HG02970 (cell line): Measurements from ENCODE around the gene PGA3.
"Not testable (repeated sequence)": the region's sequence is repeated elsewhere in the genome, so short reads cannot be mapped to it uniquely, and the experiment has no call there.

Experiments used
- ATAC-seq: cut with Tn5 transposase; IDR thresholded peaks from one replicate; pipeline ENCODE4 v1.9.1; 2021; ENCODE audit warnings: mild to moderate bottlenecking, moderate library complexity, moderate number of reproducible peaks; ENCODE audit not compliant: unreplicated experiment, low FRiP score

Gene PGA3

DNA sequence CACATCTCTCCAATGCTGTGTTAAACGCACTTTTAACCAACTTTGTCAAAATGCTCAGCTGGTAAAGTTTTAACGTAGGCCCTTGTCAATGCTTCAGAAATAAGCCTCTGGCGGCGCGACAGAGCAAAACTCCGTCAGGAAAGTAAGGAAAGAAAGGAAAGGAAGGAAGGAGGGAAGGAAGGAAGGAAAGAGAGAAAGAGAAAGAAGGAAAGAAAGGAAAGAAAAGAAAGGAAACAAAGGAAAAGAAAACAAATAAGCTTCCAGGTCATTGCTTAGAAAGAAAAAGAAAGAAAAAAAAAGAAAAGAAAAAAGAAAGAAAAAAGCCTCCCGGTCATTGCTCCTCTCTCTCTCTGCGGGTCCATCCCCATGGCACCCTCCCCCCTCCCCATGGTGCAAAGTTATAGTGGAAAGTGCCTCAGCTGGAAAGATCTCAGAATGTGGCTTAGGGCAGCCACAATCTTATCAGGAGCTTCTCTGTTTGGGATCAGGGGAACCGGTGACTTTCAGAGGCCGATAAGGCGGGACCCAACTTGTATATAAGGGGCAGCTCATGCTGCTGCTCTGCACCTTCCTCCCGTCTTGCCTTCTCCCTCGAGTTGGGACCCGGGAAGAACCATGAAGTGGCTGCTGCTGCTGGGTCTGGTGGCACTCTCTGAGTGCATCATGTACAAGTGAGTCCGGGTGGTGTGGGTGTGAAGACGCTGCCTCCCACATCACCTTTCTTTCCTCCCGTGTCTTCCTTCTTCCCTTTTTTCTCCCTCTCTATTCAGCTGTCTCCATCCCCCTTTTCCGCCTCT is at the start of gene PGA3:
Gene PGA3 (plus strand): TSS at position 566 of the 797 bp plus-strand sequence. CDS start 50 bp downstream, at position 616.
- not testable (repeated sequence) for ATAC-seq

DNA sequence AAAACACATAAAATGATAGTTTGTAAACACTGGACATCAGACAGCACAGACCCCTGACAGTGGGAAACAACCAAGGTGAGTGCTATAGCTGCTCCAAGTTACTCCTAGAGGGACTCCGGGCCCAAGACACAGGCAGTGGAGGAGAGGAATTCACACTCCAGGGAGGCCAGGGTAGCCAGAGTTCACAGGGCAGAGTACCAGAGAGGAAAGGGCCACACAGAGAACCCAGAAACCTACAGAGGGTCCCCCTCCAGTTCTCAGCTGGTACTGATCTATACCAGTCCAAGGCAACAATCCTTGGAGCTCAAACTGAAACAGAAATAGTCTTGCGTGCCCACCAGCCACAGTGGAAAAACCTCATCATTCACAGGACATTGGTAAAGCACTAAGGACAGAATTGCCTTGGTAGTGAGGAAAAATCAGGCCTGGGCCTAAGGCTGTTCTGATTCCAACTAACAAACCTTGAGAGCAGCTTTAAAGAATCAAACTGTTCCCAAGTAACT is 49.7 kb upstream of the PGA3 start:
- no peak for ATAC-seq

DNA sequence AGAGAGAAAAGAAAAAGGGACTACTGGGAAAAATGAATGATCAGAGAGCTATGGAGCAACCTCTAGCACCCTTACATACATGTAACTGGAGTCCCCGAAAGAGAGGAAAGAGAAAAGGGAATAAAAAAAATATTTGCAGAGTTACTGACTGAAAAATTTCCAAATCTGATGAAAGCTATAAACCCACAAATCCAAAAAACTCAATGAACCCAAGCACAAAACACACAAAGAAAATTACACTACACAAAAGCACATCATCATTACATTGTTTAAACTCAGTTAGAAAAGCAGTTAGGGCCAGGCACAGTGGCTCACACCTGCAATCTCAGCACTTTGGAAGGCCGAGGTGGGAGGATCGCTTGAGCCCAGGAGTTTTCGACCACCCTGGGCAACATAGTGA is 48.8 kb upstream of the PGA3 start:
- no peak for ATAC-seq

DNA sequence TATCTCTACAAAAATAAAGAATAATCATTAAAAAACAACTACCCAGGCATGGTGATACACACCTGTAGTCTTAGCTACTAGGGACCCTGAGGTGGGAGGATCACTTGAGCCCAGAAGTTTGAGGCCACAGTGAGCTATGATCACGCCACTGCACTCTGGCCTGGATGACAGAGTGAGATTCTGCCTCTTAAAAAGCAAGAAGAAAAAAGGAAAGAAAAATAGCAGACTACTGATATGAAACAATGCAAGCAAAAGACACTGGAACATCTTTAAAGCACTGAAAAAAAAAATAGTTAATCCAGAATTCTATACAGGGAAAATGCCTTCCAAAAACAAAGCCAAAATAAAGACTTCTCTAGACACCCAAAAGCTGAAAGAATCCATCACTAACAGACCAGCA is 48.0 kb upstream of the PGA3 start:
- no peak for ATAC-seq

DNA sequence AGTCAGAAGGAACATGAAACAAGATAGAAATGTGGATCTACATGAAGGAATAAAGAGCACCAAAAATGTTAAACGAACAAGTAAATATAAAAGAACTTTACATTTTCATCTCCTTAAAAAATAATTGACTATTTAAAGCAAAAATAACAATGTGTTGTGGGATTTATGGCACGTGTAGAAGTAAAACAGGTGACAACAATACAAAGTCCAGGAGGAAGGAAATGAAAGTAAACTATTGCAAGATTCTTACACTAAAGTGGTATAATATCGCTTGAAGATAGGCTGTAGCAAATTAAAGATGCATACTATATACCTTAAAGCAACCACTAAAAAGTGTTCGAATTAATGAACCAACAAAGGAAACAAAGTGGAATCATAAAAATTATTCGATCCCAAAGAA is 47.6 kb upstream of the PGA3 start:
- ATAC-seq: no peak

DNA sequence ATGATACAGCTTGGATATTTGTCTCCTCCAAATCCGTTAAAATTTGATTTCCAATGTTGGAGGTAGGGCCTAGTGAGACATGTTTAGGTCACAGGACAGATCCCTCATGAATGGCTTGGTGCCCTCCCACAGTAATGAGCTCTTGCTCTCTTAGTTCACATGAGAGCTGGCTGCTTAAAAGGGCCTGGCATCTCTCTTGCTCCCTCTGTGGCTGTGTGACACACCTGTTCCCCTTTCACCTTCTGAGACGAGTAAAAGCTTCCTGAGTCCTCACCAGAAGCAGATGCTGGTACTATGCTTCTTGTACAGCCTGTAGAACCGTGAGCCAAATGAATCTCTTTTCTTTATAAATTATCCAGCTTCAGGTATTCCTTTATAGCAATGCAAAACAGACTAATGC is 45.6 kb upstream of the PGA3 start:
- ATAC-seq: no peak

DNA sequence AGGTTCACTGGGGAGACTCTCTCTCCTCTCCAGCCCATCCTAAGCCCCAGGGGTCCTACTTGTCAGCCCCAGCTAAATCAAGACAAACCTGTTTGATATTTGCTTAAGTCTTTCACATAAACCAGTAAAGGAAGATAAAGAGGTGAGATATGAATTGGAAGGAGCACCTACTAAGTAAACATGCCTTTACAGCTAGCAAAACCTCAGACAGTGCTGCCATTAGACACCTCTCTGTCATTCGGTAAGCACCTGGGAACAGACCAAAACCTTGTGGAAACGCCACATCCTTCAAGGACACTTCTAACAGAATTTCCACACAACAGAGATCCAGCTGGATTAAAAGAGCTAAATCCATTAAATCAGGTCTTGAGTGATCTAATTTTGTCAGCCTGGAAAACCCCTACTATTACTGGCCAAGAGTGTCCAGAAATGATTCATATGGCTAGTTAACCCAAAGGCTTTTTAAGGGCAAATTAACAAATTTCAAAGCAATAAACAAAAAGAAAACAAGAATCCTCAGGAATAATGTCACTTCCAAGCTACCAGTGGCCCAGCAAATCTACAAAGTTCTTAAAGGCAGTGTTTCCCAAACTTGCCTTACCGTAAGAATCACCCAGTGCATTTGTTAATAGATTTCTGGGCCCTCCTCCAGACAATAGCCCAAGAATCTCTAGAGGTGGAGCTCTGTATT is 44.5 kb upstream of the PGA3 start:
- ATAC-seq: no peak

DNA sequence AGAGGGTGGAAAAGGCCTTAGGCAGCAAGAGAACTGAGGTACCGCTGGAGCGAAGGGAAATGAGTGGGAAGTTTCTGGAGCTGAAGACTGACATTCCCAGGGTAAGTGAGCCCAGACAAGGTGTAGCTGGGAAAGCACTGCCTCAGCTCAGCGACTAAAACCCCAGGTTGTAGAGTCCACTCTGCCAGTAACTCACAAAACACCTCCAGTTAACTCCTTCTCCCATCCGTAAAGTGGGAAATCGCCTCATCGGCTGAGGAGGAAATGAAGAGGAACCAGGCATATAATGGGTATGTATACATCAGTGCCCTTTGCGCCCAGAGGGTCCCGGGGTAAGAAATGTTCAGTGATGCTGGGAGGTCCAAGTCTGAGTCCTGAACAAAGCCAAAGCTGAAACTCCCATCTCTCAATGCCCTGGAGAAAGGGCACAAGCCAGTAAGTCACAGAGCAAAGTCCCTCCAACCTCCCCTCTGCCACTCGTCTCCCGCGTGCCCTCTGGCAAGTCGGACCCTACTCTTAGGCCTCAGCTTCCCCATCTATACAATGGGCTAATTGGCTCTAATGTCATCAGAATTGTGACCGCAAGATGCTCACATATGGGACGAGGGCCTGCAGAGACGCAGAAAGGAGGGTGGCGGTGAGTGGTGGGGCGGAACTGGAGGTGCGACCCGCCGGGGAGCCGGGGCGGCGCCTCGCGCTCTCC is 42.7 kb upstream of the PGA3 start:
- ATAC-seq: no peak

DNA sequence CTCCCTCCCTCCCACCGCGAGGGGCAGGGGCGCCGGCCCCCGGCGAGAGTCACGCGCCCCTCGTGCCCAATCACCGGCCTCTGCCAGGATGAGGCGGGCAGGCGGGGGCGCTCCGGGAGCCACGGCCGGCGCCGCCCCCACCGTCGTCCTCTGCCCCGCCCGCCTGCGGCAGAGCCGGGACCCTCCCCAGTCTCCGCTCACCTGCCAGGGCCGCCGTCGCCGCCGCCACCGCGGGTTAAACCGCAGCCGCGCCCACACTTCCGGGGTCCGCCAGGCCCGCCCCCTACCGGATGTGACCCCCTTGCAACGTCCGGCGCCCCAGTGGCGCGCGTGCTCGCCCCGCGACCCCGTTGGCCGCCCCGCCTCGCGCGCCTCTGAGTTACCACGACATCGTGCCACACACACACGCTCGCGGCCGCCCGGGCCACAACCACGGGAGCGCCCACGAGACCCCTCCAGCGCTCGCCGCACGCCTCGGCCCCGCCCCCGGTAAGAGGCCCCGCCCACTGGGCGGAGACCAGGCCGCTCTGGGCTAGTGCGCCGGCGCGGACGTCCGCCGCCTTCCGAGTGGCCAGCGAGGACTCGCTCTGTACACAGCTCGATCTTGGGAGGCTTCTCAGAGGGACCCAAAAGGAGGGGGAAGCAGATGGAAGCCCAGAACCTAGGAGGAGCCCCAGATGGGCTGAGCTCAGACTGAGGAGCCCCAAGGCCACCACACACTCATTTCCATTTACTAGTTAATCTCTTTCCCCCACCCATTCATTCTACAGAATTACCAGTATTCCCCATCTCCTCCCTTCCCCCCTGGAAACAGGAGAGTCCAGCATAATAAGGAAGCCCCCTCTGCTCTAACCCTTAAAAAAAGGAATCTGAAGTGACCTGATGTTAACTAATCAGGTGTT is 41.9 kb upstream of the PGA3 start, which contains the start of gene VPS37C:
Gene VPS37C (minus strand): TSS at position 237 of the 902 bp plus-strand sequence. CDS start 22,597 bp downstream, outside the sequence.
- peak; percentile 79 for ATAC-seq

DNA sequence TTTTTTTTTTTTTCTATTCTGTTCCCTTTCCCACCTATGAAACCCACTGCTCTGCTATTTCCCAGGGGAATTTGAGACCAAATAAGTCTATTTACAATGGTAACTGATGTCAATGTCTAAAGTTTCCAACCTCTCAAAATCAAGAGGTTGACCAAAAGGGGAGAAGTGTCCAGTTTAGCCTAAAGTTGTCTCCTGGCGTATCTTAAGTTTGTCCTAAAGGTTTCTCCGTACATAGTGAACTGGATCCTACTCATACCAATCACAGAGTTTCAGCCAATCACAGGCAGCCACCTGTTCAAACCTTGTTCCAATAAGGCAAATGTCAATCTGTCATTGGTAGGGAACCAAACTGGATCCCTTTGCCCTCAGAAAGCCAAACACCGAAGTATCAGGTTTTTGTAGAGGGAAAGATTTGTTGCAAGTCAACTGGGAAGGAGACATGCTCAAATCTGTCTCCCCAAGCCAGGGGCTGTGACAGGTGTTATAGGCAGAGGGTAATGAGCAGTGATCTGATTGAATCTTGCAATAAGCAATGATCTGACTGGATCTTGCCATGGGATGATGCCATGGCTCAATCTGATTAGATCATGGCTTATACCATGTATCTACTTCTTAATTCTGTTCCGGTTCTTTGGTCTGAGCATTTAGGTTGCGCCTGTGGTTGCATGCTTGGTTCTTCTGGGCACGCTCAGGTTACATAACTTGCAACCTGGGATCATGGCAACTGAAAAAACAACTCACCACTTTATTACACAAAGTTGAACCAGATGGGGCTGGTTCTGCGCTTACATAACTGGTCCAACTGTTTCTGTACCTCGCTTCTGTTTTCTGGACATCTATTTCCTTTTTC is 41.0 kb upstream of the PGA3 start:
- ATAC-seq: no peak

DNA sequence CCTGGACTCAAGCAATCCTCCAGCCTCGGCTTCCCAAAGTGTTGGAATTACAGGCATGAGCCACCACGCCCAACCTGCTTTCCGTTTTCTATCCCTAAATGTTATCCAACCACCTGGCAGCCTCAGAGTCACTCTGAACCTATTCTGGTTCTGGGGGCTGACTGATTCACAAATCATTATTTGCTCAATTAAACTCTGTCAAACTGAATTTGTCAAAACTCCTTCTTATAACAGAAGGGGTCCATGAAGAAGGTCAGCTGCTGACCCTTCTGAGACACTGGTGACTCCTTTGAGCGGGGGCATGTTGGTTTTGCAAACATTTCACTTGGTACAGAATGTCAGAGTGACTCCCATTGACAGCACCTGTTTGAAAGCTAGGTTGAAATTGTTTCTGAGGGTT is 40.3 kb upstream of the PGA3 start:
- ATAC-seq: no peak

DNA sequence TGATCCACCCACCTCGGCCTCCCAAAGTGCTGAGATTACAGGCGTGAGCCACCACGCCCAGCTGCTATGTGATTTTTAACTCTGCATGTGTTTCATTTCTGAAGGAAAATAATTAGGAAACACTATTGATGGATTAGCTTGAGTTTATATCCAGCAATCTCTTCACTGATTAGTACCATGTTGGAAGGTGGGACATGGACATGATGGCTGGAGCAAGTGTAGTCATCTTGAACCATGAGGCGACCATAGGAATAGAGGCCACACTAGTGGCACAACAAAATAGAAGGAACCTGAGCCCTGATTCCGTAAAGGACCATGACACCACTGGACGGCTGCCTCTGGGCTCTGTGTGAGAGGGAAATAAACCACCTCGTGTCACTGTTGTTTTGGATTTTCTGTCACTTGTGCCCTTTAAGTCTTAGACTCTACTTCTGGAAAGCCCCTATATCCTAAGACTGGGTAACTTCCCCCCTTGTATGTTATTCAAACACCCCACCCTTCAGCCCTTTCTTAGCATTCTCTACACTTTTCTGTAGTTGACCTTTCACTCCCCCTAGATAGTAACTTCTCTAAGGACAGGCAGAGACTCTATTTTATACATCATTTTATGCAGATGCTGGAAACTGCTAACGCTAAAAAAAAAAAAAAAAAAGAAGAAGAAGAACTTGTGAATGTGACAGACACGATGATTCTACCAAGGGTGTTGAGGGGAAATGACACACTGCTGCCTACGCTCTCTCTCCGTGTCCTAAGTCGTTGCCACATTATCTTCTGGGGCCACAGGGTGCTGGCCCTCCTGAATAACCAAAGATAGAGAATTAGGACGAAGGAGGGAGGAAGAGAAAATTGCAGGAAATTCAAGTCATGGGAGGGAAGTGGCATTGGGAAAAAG is 39.4 kb upstream of the PGA3 start:
- no peak for ATAC-seq

DNA sequence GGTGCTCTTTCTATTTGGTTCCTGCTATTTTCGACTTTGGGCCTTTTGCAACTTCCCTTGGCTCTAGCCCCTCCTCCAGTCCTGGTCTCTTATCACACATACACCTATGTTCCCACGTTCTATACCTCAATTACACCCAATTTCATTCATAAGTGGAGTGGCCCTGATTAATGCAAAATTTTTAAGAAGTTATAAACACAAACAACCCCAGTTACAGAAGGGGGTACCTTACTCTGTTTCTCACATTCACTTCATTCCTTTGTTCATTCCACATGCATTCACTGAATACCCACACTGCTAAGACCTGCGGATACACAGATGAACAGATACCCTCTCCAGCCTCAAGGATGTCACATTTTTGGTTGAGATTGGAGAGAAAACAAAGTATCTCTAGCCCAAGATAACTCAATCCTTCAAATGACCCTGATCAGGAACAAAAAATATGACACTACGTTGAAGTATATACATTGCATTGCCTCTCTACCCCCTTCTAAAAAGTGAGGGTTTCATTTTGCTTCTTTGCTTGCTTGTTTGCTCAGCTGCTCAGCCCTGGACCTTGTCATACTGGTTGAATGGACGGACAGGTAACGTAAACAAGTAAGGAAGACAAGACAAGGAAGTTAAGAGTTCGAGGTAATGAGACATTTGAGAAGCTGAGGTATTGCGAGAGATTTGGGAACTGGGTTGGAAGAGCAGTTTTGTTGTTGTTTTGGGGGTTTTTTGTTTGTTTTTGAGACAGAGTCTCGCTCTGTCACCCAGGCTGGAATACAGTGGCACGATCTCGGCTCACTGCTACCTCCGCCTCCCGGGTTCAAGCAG is 38.5 kb upstream of the PGA3 start:
- ATAC-seq: no peak

DNA sequence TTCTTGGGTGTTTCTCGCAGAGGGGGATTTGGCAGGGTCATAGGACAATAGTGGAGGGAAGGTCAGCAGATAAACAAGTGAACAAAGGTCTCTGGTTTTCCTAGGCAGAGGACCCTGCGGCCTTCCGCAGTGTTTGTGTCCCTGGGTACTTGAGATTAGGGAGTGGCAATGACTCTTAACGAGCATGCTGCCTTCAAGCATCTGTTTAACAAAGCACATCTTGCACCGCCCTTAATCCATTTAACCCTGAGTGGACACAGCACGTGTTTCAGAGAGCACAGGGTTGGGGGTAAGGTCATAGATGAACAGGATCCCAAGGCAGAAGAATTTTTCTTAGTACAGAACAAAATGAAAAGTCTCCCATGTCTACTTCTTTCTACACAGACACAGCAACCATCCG is 37.5 kb upstream of the PGA3 start:
- not testable (repeated sequence) for ATAC-seq

DNA sequence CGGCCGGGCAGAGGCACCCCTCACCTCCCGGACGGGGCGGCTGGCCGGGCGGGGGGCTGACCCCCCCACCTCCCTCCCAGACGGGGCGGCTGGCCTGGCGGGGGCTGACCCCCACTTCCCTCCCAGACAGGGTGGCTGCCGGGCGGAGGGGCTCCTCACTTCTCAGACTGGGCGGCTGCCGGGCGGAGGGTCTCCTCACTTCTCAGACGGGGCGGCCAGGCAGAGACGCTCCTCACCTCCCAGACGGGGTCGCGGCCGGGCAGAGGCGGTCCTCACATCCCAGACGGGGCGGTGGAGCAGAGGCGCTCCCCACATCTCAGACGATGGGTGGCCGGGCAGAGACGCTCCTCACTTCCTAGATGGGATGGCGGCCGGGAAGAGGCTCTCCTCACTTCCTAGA is 37.0 kb upstream of the PGA3 start:
- ATAC-seq: not testable (repeated sequence)

DNA sequence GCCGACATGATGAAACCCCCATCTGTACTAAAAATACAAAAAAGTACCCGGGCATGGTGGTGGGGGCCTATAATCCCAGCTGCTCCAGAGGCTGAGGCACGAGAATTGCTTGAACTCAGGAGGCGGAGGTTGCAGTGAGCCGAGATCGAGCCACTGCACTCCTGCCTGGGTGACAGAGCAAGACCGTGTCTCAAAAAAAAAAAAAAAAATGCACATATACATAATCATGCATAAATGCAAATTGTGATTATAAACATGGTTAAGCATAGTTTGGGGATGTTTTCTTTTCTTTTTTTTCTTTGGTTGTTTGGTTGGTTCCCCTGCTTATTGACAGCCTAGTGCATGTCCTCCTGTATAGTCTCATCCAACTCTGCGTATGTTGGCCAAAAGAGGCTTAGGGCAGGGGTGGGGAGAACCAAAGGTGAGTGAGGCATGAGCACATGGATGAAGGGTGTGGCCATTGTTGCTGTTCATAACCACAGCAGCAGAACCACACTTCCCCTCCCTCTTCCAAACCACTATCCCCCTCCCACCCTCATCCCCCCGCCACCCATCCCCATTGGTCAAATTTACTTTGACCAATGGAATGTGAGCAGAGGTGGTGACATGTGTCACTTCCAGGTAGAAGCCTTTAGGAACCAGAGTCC is 35.1 kb upstream of the PGA3 start:
- no peak for ATAC-seq

DNA sequence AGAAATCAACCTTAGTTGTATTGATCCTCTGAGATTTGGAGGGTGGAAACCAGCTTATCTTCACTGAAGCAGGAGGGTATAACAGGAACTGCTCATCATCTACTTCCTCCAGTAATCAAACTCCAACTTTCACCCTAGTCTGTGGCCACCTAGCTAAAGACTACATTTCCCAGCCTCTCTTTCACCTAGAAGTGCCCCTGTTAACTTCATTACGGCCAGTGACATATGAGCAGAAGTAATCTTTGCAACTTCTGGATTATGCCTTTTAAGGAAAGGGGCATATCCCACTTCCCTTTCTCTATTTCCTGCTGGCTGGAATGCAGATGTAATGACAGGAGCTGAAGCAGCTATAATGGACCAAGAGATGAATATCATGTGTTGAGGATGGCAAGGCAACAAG is 34.5 kb upstream of the PGA3 start:
- no peak for ATAC-seq
